ENCODE results near the gene CHI3L1.

The CHI3L1 gene

GRCh38 chr1:203177470-203178039 lies 8.9 kb downstream of the CHI3L1 start:
- intact Hi-C loops (cut with DNase I; ENCODE audit: low total_unique reads) = no loop called here
- peaks cover 0 to 11% of the 10 kb centered on the region in 2 donors for H3K27me3 ChIP-seq

GRCh38 chr1:203177036-203177405 lies 9.5 kb downstream of the CHI3L1 start:
- Histone ChIP-seq H3K9me3 (no peaks in the 10 kb centered on the region), H3K4me3 (no peak overlapping the region), H3K36me3 (no peaks in the 10 kb centered on the region), H3K27me3 (peaks cover 0 to 15% of the 10 kb centered on the region in 2 donors), H3K4me1 (peaks cover 0 to 6% (median 0%) of the 10 kb centered on the region in 4 donors), H3K27ac (no peak overlapping the region)
- intact Hi-C loops (cut with DNase I; ENCODE audit: low total_unique reads) = no loop called here
- no peak for DNase-seq
- TF ChIP-seq CTCF (IDR thresholded peaks at IDR 0.05) = no peak

More at GRCh38 chr1:203177470-203178039, 8.9 kb downstream of the CHI3L1 start:
- Histone ChIP-seq H3K27ac (no peak overlapping the region), H3K4me1 (peaks cover 0 to 6% (median 0%) of the 10 kb centered on the region in 4 donors), H3K9me3 (no peaks in the 10 kb centered on the region), H3K4me3 (no peak overlapping the region), H3K36me3 (no peaks in the 10 kb centered on the region)
- peak in 1 of 2 donors; percentile 59 for DNase-seq
- no peak for TF ChIP-seq CTCF (IDR thresholded peaks at IDR 0.05)

- Histone ChIP-seq H3K4me1 (peaks cover 0 to 6% (median 0%) of the 10 kb centered on the region in 4 donors), H3K9me3 (no peaks in the 10 kb centered on the region), H3K4me3 (no peak overlapping the region), H3K27me3 (peaks cover 0 to 16% of the 10 kb centered on the region in 2 donors), H3K27ac (no peak overlapping the region), H3K36me3 (no peaks in the 10 kb centered on the region)
- DNase-seq = no peak
- intact Hi-C loops (cut with DNase I; ENCODE audit: low total_unique reads) = no loop called here
- TF ChIP-seq CTCF (IDR thresholded peaks at IDR 0.05) = no peak
Observed at GRCh38 chr1:203176273-203177035, 10.1 kb downstream of the CHI3L1 start.

GRCh38 chr1:203175827-203176241 lies 10.7 kb downstream of the CHI3L1 start:
- DNase-seq = peak in 1 of 2 donors; percentile 62
- peaks cover 0 to 6% (median 0%) of the 10 kb centered on the region in 4 donors for H3K4me1 ChIP-seq

GRCh38 chr1:203175237-203175826 lies 11.2 kb downstream of the CHI3L1 start, which contains the start of gene MYBPH:
Gene MYBPH (minus strand): TSS chr1:203175826. CDS start chr1:203175755, 71 bp downstream.
- no peak within 1 kb of the TSS for H3K4me3 ChIP-seq
- H3K9me3 ChIP-seq = no peaks in the 10 kb centered on the region
- DNase-seq = no peak
- no peaks in the 10 kb centered on the region for H3K36me3 ChIP-seq
- peaks cover 0 to 6% (median 0%) of the 10 kb centered on the region in 4 donors for H3K4me1 ChIP-seq
- no peak for TF ChIP-seq CTCF (IDR thresholded peaks at IDR 0.05)
- intact Hi-C loops (cut with DNase I; ENCODE audit: low total_unique reads) = no loop called here
- H3K27ac ChIP-seq = no peak within 1 kb of the TSS
- peaks cover 0 to 16% of the 10 kb centered on the region in 2 donors for H3K27me3 ChIP-seq

More at GRCh38 chr1:203175827-203176241, 10.7 kb downstream of the CHI3L1 start:
- no peak overlapping the region for H3K27ac ChIP-seq
- no peak for TF ChIP-seq CTCF (IDR thresholded peaks at IDR 0.05)
- no peak overlapping the region for H3K4me3 ChIP-seq
- H3K36me3 ChIP-seq = no peaks in the 10 kb centered on the region
- no peaks in the 10 kb centered on the region for H3K9me3 ChIP-seq
- intact Hi-C loops (cut with DNase I; ENCODE audit: low total_unique reads) = no loop called here
- peaks cover 0 to 16% of the 10 kb centered on the region in 2 donors for H3K27me3 ChIP-seq

Data from tibial artery (tissue), 4 donors.